Motor neuron (in vitro differentiated cells): Measurements from ENCODE around the gene ITPR3. TPM values are rescaled to one million over a fixed set of nuclear protein-coding genes. Genes with fewer than 3 reads are reported as not detected.

ENCODE experiments used
- ATAC-seq, 8 experiments: fragments of 200-7000 bp; cut with Tn5 transposase; replicated peaks in 6 of 8; 2 replicates each; pipeline ENCODE4 v1.8.0; 2021; ENCODE audit warnings: mild to moderate bottlenecking in 8 of 8, moderate library complexity in 8 of 8
- H3K27ac ChIP-seq, 2 donors: fragments of 250-450 bp; sonication (Bioruptor Pico); 2 replicates each; pipeline ENCODE4 v1.9.0; 2021; ENCODE audit warnings: antibody characterized with exemption in 2 of 2, mild to moderate bottlenecking in 2 of 2, moderate library complexity in 1 of 2
- H3K4me1 ChIP-seq, 2 donors: fragments of 250-450 bp; sonication (Bioruptor Pico); replicated peaks in 1 of 2; 2 replicates each; pipeline ENCODE4 v1.6.1; 2021; ENCODE audit warnings: antibody characterized with exemption in 2 of 2, mild to moderate bottlenecking in 2 of 2, moderate library complexity in 1 of 2
- H3K4me3 ChIP-seq, 5 donors: fragments of 250-450 bp; sonication (Bioruptor Pico); 2 replicates each; pipeline ENCODE4 v1.9.0; 2021; ENCODE audit warnings: antibody characterized with exemption in 5 of 5, mild to moderate bottlenecking in 5 of 5, moderate library complexity in 4 of 5
- WGBS, 10 experiments: fragments of 450-650 bp; shearing (Covaris generic); methylation state at CpG; one replicate each; pipeline ENCODE4 v1.0.0; 2022; 5-methylcytosine and 5-hydroxymethylcytosine counted together
- in situ Hi-C, 9 experiments: fragments of 400-800 bp; cut with MboI; loops; one replicate each; pipeline ENCODE4 v1.15.0; 2021; ENCODE audit warnings: low sequenced_read_pairs in 9 of 9, low pct_unique_long_range_greater_than_20kb in 2 of 9; ENCODE audit not compliant: unreplicated experiment in 9 of 9
- total RNA-seq, 8 experiments: library from RNA; unstranded; fragments of 300-600 nt; gene quantifications; 2 replicates each; pipeline versions ENCODE4 v1.2.3 to v1.2.4, GENCODE V29; 2022

ITPR3 gene
- total RNA-seq, 8 experiments from 2014 or later: 0.11 to 36.3 (median 0.96) TPM

GRCh38 chr6:33607784-33608161 is 13.3 kb upstream of the ITPR3 start:
- ATAC-seq: no peak
- Histone ChIP-seq H3K27ac (no peak overlapping the region), H3K4me1 (peaks cover 25 to 50% of the 10 kb centered on the region in 2 donors), H3K4me3 (no peak overlapping the region)
- WGBS, 10 experiments: 56 to 100% (median 88%) methylated on average over 2 to 3 of the region's 5 CpGs; no CpG with 5 or more reads in 6 of the 10 experiments
- in situ Hi-C loops: no loop called here

GRCh38 chr6:33609019-33609418 is 12.1 kb upstream of the ITPR3 start:
- ATAC-seq: peak; percentile 7 to 75 (median 28)
- no peak overlapping the region for H3K4me3 ChIP-seq
- in situ Hi-C loops: no loop called here
- 20 to 83% (median 70%) methylated on average over 1 to 3 of the region's 3 CpGs; no CpG with 5 or more reads in 5 of the 10 experiments for WGBS, 10 experiments
- H3K27ac ChIP-seq: peak overlapping the region in 1 of 2 donors; percentile 62
- peaks cover 25 to 50% of the 10 kb centered on the region in 2 donors for H3K4me1 ChIP-seq

- in situ Hi-C loops: no loop called here
- 0 to 80% (median 55%) methylated on average over 1 to 2 of the region's 6 CpGs; no CpG with 5 or more reads in 7 of the 10 experiments for WGBS, 10 experiments
- Histone ChIP-seq H3K4me1 (peaks cover 25 to 50% of the 10 kb centered on the region in 2 donors), H3K4me3 (no peak overlapping the region), H3K27ac (peak overlapping the region in 1 of 2 donors; percentile 41)
- ATAC-seq: peak; percentile 54 to 79 (median 75)
These were observed 11.6 kb upstream of the ITPR3 start for GRCh38 chr6:33609528-33609927.

- Histone ChIP-seq H3K27ac (peak overlapping the region in 1 of 2 donors; percentile 41), H3K4me3 (no peak overlapping the region), H3K4me1 (peaks cover 25 to 50% of the 10 kb centered on the region in 2 donors)
- ATAC-seq: peak in 4 of 8 experiments; percentile 2 to 13 (median 8)
- in situ Hi-C loops: no loop called here
- WGBS, 10 experiments: 13 to 100% (median 79%) methylated on average over 1 to 2 of the region's 4 CpGs; no CpG with 5 or more reads in 6 of the 10 experiments
These were observed 11.1 kb upstream of the ITPR3 start for GRCh38 chr6:33610067-33610466.

- peak in 5 of 8 experiments; percentile 15 to 42 (median 23) for ATAC-seq
- in situ Hi-C loops: no loop called here
- H3K27ac ChIP-seq: no peak overlapping the region
These were observed 10.1 kb upstream of the ITPR3 start for GRCh38 chr6:33610779-33611732.

GRCh38 chr6:33613146-33613794 is 7.9 kb upstream of the ITPR3 start:
- WGBS, 10 experiments: 0 to 86% (median 60%) methylated on average over 1 to 6 of the region's 8 CpGs; no CpG with 5 or more reads in 2 of the 10 experiments

More at GRCh38 chr6:33610779-33611732, 10.1 kb upstream of the ITPR3 start:
- 44 to 100% (median 91%) methylated on average over 1 to 9 of the region's 22 CpGs; no CpG with 5 or more reads in 2 of the 10 experiments for WGBS, 10 experiments
- peaks cover 25 to 50% of the 10 kb centered on the region in 2 donors for H3K4me1 ChIP-seq
- H3K4me3 ChIP-seq: no peak overlapping the region

GRCh38 chr6:33613795-33614168 is 7.3 kb upstream of the ITPR3 start:
- in situ Hi-C loops: no loop called here
- H3K4me3 ChIP-seq: no peak overlapping the region
- H3K4me1 ChIP-seq: peaks cover 23 to 27% of the 10 kb centered on the region in 2 donors
- ATAC-seq: peak in 3 of 8 experiments; percentile 48 to 84 (median 71)
- no peak overlapping the region for H3K27ac ChIP-seq
- 0 to 84% (median 6%) methylated on average over 3 to 7 of the region's 10 CpGs; no CpG with 5 or more reads in 7 of the 10 experiments for WGBS, 10 experiments

More at GRCh38 chr6:33613146-33613794, 7.9 kb upstream of the ITPR3 start:
- Histone ChIP-seq H3K4me3 (no peak overlapping the region), H3K4me1 (peaks cover 25 to 32% of the 10 kb centered on the region in 2 donors), H3K27ac (no peak overlapping the region)
- in situ Hi-C loops: no loop called here
- ATAC-seq: no peak

- in situ Hi-C loops: no loop called here
- no peak overlapping the region for H3K4me3 ChIP-seq
- ATAC-seq: no peak
These were observed 5.0 kb upstream of the ITPR3 start for GRCh38 chr6:33616113-33616512.

GRCh38 chr6:33616913-33617312 is 4.2 kb upstream of the ITPR3 start:
- in situ Hi-C loops: no loop called here
- WGBS, 10 experiments: 20 to 100% (median 85%) methylated on average over 1 to 3 of the region's 4 CpGs; no CpG with 5 or more reads in 6 of the 10 experiments
- Histone ChIP-seq H3K4me1 (peaks cover 0 to 12% of the 10 kb centered on the region in 2 donors), H3K27ac (no peak overlapping the region), H3K4me3 (no peak overlapping the region)
- no peak for ATAC-seq

More at GRCh38 chr6:33616113-33616512, 5.0 kb upstream of the ITPR3 start:
- H3K4me1 ChIP-seq: peaks cover under 1 to 9% of the 10 kb centered on the region in 2 donors
- H3K27ac ChIP-seq: no peak overlapping the region
- WGBS, 10 experiments: 80 to 100% (median 87%) methylated on average over 1 to 2 of the region's 2 CpGs; no CpG with 5 or more reads in 5 of the 10 experiments

GRCh38 chr6:33619166-33619840 is 1.8 kb upstream of the ITPR3 start:
- Histone ChIP-seq H3K27ac (no peak overlapping the region), H3K4me3 (no peak overlapping the region), H3K4me1 (peaks cover 0 to 12% of the 10 kb centered on the region in 2 donors)
- 0 to 89% (median 60%) methylated on average over 1 to 4 of the region's 5 CpGs; no CpG with 5 or more reads in 2 of the 10 experiments for WGBS, 10 experiments
- in situ Hi-C loops: no loop called here
- no peak for ATAC-seq

GRCh38 chr6:33620158-33620855 is 815 bp upstream of the ITPR3 start:
- ATAC-seq: peak in 4 of 8 experiments; percentile 9 to 36 (median 14)
- in situ Hi-C loops: no loop called here
- 0 to 20% (median 2%) methylated on average over 1 to 20 of the region's 29 CpGs; no CpG with 5 or more reads in 2 of the 10 experiments for WGBS, 10 experiments

More at GRCh38 chr6:33620158-33620855, 815 bp upstream of the ITPR3 start:
- H3K4me3 ChIP-seq: peak overlapping the region; percentile 20 to 33 (median 24)
- H3K27ac ChIP-seq: no peak overlapping the region
- peaks cover 0 to 12% of the 10 kb centered on the region in 2 donors for H3K4me1 ChIP-seq
